Measurements from ENCODE around the gene FGF4.

FGF4 gene

DNA sequence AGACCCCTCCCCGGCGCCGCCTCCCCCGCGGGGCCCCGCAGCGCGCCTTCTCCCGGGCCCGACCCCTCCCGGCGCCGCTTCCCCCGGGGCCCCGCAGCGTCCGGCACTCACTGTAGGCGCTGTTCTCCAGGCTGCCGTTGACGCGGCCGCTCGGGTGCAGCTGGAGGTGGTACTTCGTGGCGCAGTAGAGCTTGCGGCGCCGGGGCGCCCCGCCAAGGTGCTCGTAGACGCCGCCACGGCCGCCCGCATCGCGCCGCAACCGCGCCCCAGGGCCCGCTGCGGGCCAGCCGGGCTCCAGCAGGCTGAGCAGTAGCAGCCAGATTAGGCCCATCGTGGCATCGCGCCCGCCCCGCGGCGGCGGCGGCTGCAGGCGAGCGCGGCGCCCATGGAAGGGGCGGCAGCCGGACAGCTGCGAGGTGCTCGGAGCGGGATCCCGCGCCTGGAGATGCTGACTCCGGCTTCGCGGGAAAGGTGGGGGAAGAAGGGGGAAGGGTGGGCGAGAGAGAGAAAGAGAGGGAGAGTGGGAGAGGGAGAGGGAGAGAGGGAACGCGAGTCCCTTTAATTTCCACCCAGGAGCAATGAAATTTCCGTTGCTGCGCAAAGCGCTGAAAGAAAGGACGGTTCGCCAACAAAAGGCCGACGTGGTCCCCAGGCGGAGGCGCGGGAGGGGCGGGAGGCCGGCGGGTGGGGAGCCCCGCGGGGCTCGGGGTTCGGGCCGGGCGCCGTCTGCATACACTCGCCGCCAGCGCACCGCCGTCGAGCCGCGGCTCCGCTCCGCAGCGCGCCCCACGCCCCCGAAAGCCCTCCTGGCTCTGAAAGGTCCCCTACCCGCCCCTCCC lies 43.7 kb upstream of the FGF4 start, which contains the start of gene FGF3:
TSS of gene FGF3 (minus strand) at position 814 of the 839 bp plus-strand sequence. CDS start at position 331, 483 bp downstream.
- TF ChIP-seq, protein P1, sequence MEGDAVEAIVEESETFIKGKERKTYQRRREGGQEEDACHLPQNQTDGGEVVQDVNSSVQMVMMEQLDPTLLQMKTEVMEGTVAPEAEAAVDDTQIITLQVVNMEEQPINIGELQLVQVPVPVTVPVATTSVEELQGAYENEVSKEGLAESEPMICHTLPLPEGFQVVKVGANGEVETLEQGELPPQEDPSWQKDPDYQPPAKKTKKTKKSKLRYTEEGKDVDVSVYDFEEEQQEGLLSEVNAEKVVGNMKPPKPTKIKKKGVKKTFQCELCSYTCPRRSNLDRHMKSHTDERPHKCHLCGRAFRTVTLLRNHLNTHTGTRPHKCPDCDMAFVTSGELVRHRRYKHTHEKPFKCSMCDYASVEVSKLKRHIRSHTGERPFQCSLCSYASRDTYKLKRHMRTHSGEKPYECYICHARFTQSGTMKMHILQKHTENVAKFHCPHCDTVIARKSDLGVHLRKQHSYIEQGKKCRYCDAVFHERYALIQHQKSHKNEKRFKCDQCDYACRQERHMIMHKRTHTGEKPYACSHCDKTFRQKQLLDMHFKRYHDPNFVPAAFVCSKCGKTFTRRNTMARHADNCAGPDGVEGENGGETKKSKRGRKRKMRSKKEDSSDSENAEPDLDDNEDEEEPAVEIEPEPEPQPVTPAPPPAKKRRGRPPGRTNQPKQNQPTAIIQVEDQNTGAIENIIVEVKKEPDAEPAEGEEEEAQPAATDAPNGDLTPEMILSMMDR (conservative IDR thresholded peaks at IDR 0.05) = no peak
- no peak within 1 kb of the TSS for H3K27ac ChIP-seq

DNA sequence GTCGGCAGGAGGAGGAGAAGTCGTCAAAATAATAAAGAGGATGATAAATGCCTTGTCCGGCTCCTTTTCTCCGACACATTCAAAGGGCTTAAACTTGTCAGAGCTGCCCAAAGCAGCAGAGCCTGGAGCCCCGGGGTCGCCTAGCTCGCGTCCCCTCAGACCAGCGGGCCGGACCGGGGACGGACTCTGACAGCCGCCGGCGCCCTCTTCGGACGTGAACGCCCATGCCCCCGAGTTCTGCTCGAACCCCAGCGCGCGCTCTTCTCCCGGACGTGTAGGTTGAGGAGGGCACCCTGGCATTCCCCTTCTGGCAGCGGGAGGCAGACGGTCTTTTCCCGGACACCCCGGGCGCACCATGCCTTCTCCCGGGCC lies 43.1 kb upstream of the FGF4 start:
- TF ChIP-seq, protein P1 (conservative IDR thresholded peaks at IDR 0.05) = no peak

DNA sequence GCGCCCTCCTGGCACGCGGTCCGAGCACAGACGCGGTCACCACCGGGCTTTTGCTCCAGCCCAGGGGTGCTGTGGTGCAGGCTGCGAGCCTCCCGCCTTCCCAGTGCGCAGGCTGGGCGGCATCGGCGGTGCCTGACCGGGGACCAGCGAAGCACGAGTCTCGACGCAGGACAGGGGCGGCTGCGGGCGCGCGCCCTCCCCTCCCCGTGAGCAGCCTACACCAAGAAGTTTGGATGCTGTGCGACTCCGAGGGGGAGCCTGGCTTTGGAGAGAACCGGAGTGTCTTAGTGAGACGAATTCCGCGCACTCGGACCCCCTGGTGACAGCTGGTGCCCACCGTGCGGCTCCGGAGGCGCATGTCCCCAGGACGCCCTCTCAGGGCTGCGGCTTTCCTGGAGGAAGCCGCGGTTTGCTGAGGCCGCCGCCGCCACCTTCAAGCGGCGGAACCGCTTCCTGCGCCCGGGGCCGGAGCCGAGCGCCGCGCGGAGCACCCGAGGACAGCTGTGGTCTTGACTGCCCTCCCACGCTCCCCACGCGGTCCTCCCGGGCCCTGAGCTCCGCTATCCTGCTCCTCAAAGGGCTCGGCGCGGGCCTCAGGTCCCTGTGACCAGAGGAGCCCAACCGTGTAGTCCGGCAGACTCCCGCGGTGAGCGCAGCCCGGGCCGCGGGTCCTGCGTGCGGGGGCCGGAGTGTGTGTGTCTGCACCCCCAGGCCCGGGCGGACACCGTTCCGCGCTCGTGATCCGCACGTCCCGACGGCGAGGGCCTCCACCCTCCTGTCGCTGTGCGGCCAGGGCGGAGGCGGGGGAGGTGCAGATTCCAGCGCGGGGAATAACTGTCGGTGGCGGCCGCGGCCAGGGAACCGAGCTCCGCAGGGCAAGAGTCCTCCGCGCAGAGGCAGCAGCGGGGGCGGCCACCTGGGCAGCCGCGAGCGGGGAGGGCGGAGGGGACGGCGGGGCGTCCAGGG lies 42.4 kb upstream of the FGF4 start:
- TF ChIP-seq, protein P1 (conservative IDR thresholded peaks at IDR 0.05) = no peak
- no peak overlapping the region for H3K27ac ChIP-seq

More for the DNA sequence above, 43.1 kb upstream of the FGF4 start:
- no peak overlapping the region for H3K27ac ChIP-seq

DNA sequence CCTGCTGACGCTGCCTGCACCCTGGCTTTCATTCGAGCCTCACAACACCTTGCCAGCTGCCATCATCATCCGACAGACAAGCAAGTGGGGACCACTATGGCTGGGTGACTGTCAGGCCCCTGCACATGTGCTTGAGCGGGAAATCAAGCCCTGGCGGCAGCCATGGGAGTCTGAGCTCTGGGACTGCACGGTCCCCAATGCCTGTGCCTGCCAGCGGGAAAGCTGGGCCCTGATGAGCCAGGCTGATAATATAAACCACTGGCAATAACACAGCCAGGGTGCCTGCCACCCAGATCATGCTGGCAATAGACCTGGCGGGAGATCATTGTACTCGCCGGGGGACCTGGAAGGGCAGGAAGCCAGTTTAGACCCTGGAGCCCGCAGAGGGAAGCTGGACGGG lies 41.5 kb upstream of the FGF4 start:
- H3K27ac ChIP-seq = no peak overlapping the region
- TF ChIP-seq, protein P1 (conservative IDR thresholded peaks at IDR 0.05) = no peak

DNA sequence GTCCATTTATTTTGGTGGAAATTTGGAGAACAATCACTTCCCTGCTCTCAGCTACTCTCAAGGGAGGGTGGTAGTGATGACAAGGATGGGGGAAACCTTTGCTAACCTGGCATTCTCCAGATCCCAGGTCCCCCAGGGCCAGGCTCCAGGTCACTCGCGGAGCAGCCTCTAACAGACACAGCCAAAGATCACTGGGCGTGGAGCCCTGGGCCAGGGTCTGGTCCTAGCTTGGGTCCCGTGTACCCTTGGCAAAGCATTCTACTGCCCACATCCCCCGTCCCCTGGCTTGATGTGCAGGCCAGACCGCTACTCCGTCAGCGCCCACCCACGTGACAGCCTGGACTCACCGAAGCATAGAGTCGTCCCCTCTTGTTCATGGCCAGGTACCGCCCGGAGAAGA lies 40.8 kb upstream of the FGF4 start:
- TF ChIP-seq, protein P1 (conservative IDR thresholded peaks at IDR 0.05) = no peak
- H3K27ac ChIP-seq = no peak overlapping the region

- TF ChIP-seq, protein P1 (conservative IDR thresholded peaks at IDR 0.05) = no peak
- no peak overlapping the region for H3K27ac ChIP-seq
Observed at GRCh38 chr11:69814902-69815301, 39.8 kb upstream of the FGF4 start.

DNA sequence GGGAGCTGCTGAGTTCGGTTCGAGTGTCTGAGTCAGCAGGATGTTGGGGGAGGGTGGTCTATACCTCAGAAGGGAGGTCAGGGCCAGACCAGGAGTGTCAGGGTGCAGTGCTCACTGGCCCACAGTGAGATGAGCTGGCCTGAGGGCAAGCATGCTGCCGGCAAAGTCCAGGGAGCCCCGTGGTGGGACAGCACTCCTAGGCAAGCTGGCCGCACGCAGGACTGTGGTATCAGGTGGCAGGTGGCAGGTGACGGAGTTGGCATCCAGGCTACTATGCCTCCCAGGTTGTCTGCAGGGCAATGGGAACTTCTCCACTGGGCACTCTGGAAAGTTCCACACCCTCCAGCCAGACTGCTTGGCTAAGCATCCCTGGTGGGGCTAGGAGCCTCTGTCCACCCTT lies 39.3 kb upstream of the FGF4 start:
- H3K27ac ChIP-seq = no peak overlapping the region
- TF ChIP-seq, protein P1 (conservative IDR thresholded peaks at IDR 0.05) = no peak

Data from VCaP (cell line).